ENCODE data around the gene ABCC12.

- TF ChIP-seq CTCF (conservative IDR thresholded peaks at IDR 0.05; ENCODE audit: low read length) (no peak), EZH2phosphoT487 (IDR thresholded peaks at IDR 0.05; ENCODE audit: borderline replicate concordance) (no peak)
These were observed 32.5 kb downstream of the ABCC12 start for GRCh38 chr16:48123104-48123788.

Data from Loucy (cell line).